ENCODE data around the gene ADSL.

DNA sequence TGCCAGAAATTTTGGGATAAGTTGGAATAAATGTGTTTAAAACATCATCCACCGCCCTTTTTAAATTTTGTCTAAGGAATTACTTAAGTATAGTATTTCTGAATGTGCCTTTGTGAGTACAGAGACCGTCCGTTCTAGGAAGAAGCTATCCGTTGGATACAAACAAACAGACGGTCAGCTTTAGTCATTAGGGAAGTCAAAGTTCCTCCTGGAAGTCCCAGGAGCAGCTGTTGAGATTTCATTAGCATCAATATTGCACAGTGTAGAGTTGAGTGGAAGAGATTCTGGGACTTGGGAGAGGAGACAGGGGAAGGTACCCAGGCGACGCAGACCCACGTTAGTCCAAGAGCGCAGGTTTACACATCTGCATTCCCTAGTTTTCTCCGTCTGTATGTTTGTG, 15.7 kb upstream of the ADSL start:
- TF ChIP-seq, protein P1, sequence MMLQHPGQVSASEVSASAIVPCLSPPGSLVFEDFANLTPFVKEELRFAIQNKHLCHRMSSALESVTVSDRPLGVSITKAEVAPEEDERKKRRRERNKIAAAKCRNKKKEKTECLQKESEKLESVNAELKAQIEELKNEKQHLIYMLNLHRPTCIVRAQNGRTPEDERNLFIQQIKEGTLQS (IDR thresholded peaks at IDR 0.05; ENCODE audit: insufficient read depth, low read depth, low read length): no peak
- no peak for TF ChIP-seq SP2 (IDR thresholded peaks at IDR 0.05; ENCODE audit: low read length)
- TF ChIP-seq CREB1 (IDR thresholded peaks at IDR 0.05): no peak
- no peak for TF ChIP-seq POLR2A (IDR thresholded peaks at IDR 0.05; ENCODE audit: control extremely low read depth in 1 of 2, low read depth in 2 of 2, low read length in 2 of 2)
- TF ChIP-seq, protein P2, sequence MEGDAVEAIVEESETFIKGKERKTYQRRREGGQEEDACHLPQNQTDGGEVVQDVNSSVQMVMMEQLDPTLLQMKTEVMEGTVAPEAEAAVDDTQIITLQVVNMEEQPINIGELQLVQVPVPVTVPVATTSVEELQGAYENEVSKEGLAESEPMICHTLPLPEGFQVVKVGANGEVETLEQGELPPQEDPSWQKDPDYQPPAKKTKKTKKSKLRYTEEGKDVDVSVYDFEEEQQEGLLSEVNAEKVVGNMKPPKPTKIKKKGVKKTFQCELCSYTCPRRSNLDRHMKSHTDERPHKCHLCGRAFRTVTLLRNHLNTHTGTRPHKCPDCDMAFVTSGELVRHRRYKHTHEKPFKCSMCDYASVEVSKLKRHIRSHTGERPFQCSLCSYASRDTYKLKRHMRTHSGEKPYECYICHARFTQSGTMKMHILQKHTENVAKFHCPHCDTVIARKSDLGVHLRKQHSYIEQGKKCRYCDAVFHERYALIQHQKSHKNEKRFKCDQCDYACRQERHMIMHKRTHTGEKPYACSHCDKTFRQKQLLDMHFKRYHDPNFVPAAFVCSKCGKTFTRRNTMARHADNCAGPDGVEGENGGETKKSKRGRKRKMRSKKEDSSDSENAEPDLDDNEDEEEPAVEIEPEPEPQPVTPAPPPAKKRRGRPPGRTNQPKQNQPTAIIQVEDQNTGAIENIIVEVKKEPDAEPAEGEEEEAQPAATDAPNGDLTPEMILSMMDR (IDR thresholded peaks at IDR 0.05; ENCODE audit: control extremely low read depth in 1 of 3, insufficient read depth in 1 of 3, low read depth in 1 of 3, low read length in 3 of 3): no peak
- no peak for TF ChIP-seq SP1 (IDR thresholded peaks at IDR 0.05; ENCODE audit: low read depth, low read length)

Measured in H1 (cell line).